Endothelial cell of umbilical vein (primary cell): ENCODE measurements around the gene OPRL1. TPM values are rescaled to one million over a fixed set of nuclear protein-coding genes. Genes with fewer than 3 reads are reported as not detected.

Experiments used
- BruUV-seq: library from RNA; stranded (reverse); fragments of 400-500 nt; replicated peaks from 2 replicates; lab custom pipeline; 2021; lab: Mats Ljungman, UMichigan
- CTCF ChIA-PET: fragments of 300-600, 350-600 bp; sonication (Branson Sonifier 250); formaldehyde crosslinking; loops from one replicate; lab custom pipeline; 2021; ENCODE audit warnings: antibody characterized with exemption, inconsistent platforms; lab: Charles Lee
- POLR2A ChIA-PET: fragments of 300-600, 350-600 bp; sonication (Branson Sonifier 250); formaldehyde crosslinking; loops from one replicate; lab custom pipeline; 2021; ENCODE audit warnings: antibody characterized with exemption, inconsistent platforms; lab: Charles Lee
- DNase-seq: peaks from one replicate; pipeline ENCODE4 v3.0.0-alpha.2; 2011; ENCODE audit warnings: low read depth, low spot score
- FAIRE-seq: peaks from 2 replicates; lab custom pipeline; 2011; peaks lifted over from hg19 to GRCh38; lab: Jason Lieb, UNC
- H2AFZ ChIP-seq: 2 replicates; pipeline ENCODE4 v1.6.0; 2012; ENCODE audit warnings: low read depth, low read length, control low read depth, inconsistent platforms
- H3K27ac ChIP-seq: 2 replicates; pipeline ENCODE4 v1.5.1; 2011; ENCODE audit warnings: low read depth, mild to moderate bottlenecking, control low read depth, low read length, moderate library complexity; ENCODE audit not compliant: insufficient read depth
- H3K27me3 ChIP-seq, 2 experiments: 2 replicates each; pipeline versions ENCODE4 v1.6.0 to v1.6.1; 2011; ENCODE audit warnings: low read length in 2 of 2, mixed read lengths in 1 of 2; ENCODE audit not compliant: control insufficient read depth in 2 of 2, insufficient read depth in 2 of 2
- H3K36me3 ChIP-seq, 2 experiments: 2 replicates in 1 of 2; 3 replicates in 1 of 2; pipeline ENCODE4 v1.5.1; 2011; ENCODE audit warnings: low read length in 2 of 2, mild to moderate bottlenecking in 1 of 2, moderate library complexity in 1 of 2; ENCODE audit not compliant: control insufficient read depth in 2 of 2, insufficient read depth in 2 of 2; ENCODE audit errors: extremely low read depth in 1 of 2
- H3K4me1 ChIP-seq: 3 replicates; pipeline ENCODE4 v1.5.1; 2011; ENCODE audit warnings: mild to moderate bottlenecking, low read length; ENCODE audit not compliant: control insufficient read depth, insufficient read depth; ENCODE audit errors: extremely low read depth
- H3K4me2 ChIP-seq: 2 replicates; pipeline ENCODE4 v1.6.1; 2011; ENCODE audit warnings: low read length, control low read depth, mixed read lengths; ENCODE audit not compliant: insufficient read depth
- H3K4me3 ChIP-seq, 3 experiments: fragments of 200-600 bp in 1 of 3; sonication (generic), shearing (Covaris generic) in 1 of 3; replicated peaks in 1 of 3; 2 replicates each; pipeline ENCODE4 v1.5.1; 2011 to 2016; ENCODE audit warnings: control low read depth in 3 of 3, low read length in 3 of 3, mild to moderate bottlenecking in 2 of 3, inconsistent platforms in 1 of 3, low read depth in 1 of 3, moderate library complexity in 1 of 3; ENCODE audit not compliant: insufficient read depth in 1 of 3
- H3K79me2 ChIP-seq: 2 replicates; pipeline ENCODE4 v1.6.0; 2012; ENCODE audit warnings: low read length, inconsistent platforms; ENCODE audit not compliant: control insufficient read depth, insufficient read depth
- H3K9ac ChIP-seq: replicated peaks from 2 replicates; pipeline ENCODE3; 2011; ENCODE audit warnings: low read length, control low read depth; ENCODE audit not compliant: insufficient read depth; ENCODE audit errors: extremely low read depth
- H3K9me1 ChIP-seq: replicated peaks from 3 replicates; pipeline ENCODE4 v1.6.0; 2011; ENCODE audit warnings: mild to moderate bottlenecking, low read length; ENCODE audit not compliant: control insufficient read depth, insufficient read depth; ENCODE audit errors: extremely low read depth
- H3K9me3 ChIP-seq: replicated peaks from 2 replicates; pipeline ENCODE4 v1.5.1; 2012; ENCODE audit warnings: low read length, inconsistent platforms; ENCODE audit not compliant: control insufficient read depth, insufficient read depth
- H4K20me1 ChIP-seq: replicated peaks from 2 replicates; pipeline ENCODE3; 2011; ENCODE audit warnings: mild to moderate bottlenecking, low read length; ENCODE audit not compliant: control insufficient read depth, insufficient read depth; ENCODE audit errors: extremely low read depth
- CTCF ChIP-seq, 2 donors: IDR thresholded peaks; 1 replicate in 1 of 2; 2 replicates in 1 of 2; pipeline ENCODE4 v1.5.1; 2011; ENCODE audit warnings: low read length in 2 of 2, mild to moderate bottlenecking in 2 of 2, moderate library complexity in 2 of 2, control low read depth in 1 of 2, inconsistent platforms in 1 of 2, low read depth in 1 of 2; ENCODE audit not compliant: insufficient read depth in 1 of 2; ENCODE audit errors: extremely low read depth in 1 of 2
- EZH2 ChIP-seq: IDR thresholded peaks from 2 replicates; pipeline ENCODE4 v1.6.1; 2012; ENCODE audit warnings: borderline replicate concordance, low read depth, mild to moderate bottlenecking, moderate library complexity, low read length, inconsistent platforms; ENCODE audit not compliant: severe bottlenecking
- FOS ChIP-seq: IDR thresholded peaks from 2 replicates; pipeline ENCODE4 v1.6.1; 2011; ENCODE audit warnings: mild to moderate bottlenecking, low read length, moderate library complexity, borderline replicate concordance; ENCODE audit not compliant: insufficient read depth
- GATA2 ChIP-seq: IDR thresholded peaks from 2 replicates; pipeline ENCODE4 v1.7.0; 2011; ENCODE audit warnings: low read depth, mild to moderate bottlenecking, moderate library complexity, mixed read lengths, low read length; ENCODE audit not compliant: insufficient read length, insufficient read depth
- JUN ChIP-seq: IDR thresholded peaks from 2 replicates; pipeline ENCODE4 v1.6.1; 2011; ENCODE audit warnings: borderline replicate concordance, low read depth; ENCODE audit not compliant: insufficient read length, insufficient read depth
- MAX ChIP-seq: IDR thresholded peaks from 2 replicates; pipeline ENCODE4 v1.6.1; 2011; ENCODE audit not compliant: insufficient read depth, insufficient read length
- MYC ChIP-seq: IDR thresholded peaks from one replicate; pipeline ENCODE4 v1.6.1; 2011; ENCODE audit warnings: mild to moderate bottlenecking, low read depth, low read length
- POLR2A ChIP-seq: IDR thresholded peaks from 2 replicates; pipeline ENCODE4 v1.6.1; 2012; ENCODE audit warnings: low read depth, mild to moderate bottlenecking, control low read depth, low read length
- POLR2AphosphoS5 ChIP-seq: IDR thresholded peaks from 2 replicates; pipeline ENCODE4 v1.6.1; 2012; ENCODE audit warnings: low read depth, mild to moderate bottlenecking, control low read depth, low read length, moderate library complexity; ENCODE audit not compliant: insufficient read depth
- dilution Hi-C: fragments of 300-500 bp; cut with MboI; formaldehyde crosslinking; loops from one replicate; pipeline ENCODE4 v1.15.0; 2019; ENCODE audit warnings: low sequenced_read_pairs; ENCODE audit not compliant: extremely low pct_ligation_motif_present
- intact Hi-C: fragments of 100-400 bp; cut with micrococcal nuclease; formaldehyde crosslinking; loops from one replicate; pipeline ENCODE4 v1.10.0; 2022
- polyA plus RNA-seq, 4 experiments: library from polyadenylated mRNA; depleted of rRNA in 3 of 4; stranded (reverse) in 3 of 4; unstranded in 1 of 4; fragments of >200 nt; gene quantifications; 2 replicates each; pipeline versions ENCODE4 v1.2.1 to v1.2.3, GENCODE V29; 2011 to 2012; ENCODE audit warnings: missing spikeins in 1 of 4
- total RNA-seq: library from RNA; stranded (reverse); gene quantifications from 2 replicates; pipeline ENCODE4 v1.2.3, GENCODE V29; 2021

OPRL1 gene
- total and polyA plus RNA-seq, 2 donors (not counting 3 experiments of a cell fraction or from before 2014, with no cell fraction given) = 1.9 to 2.0 TPM

- Histone ChIP-seq H3K9me3 (peaks cover 2% of the 10 kb centered on the region), H3K36me3 (no peaks in the 10 kb centered on the region), H3K4me2 (no peak overlapping the region), H3K27me3 (no peaks in the 10 kb centered on the region), H3K79me2 (no peaks in the 10 kb centered on the region), H3K9me1 (no peaks in the 10 kb centered on the region), H3K4me3 (no peak overlapping the region), H3K9ac (no peak overlapping the region), H4K20me1 (no peaks in the 10 kb centered on the region), H2AFZ (no peak overlapping the region), H3K4me1 (no peaks in the 10 kb centered on the region), H3K27ac (no peak overlapping the region)
- intact Hi-C loops = no loop called here
- dilution Hi-C loops = no loop called here
- POLR2A ChIA-PET = no interaction called here
- CTCF ChIA-PET = no interaction called here
- FAIRE-seq = no peak
- BruUV-seq = no TSS peak
- no peak for DNase-seq
- no peak for TF ChIP-seq POLR2AphosphoS5
- TF ChIP-seq POLR2A = no peak
- TF ChIP-seq CTCF (IDR thresholded peaks at IDR 0.05; ENCODE audit: extremely low read depth in 1 of 2, insufficient read depth in 1 of 2, low read depth in 1 of 2, low read length in 2 of 2) = no peak
- TF ChIP-seq FOS = no peak
- no peak for TF ChIP-seq MYC
- no peak for TF ChIP-seq EZH2
- no peak for TF ChIP-seq MAX
- TF ChIP-seq JUN = no peak
- TF ChIP-seq GATA2 = no peak
Observed at GRCh38 chr20:64146936-64147477, 67.1 kb downstream of the OPRL1 start.
